PC-9 (cell line): ENCODE measurements around the gene TNFAIP6.

Experiments
- EZH2 ChIP-seq: fragments of 200-600 bp; sonication (generic); IDR thresholded peaks from 2 replicates; pipeline ENCODE4 v1.8.0; 2017; ENCODE audit warnings: antibody characterized with exemption, low read depth
- TF ChIP-seq, protein P1 (sequence below): fragments of 200-600 bp; sonication (generic); conservative IDR thresholded peaks from 2 replicates; pipeline ENCODE4 v1.6.1; 2017; ENCODE audit warnings: mixed run types, antibody characterized with exemption, mild to moderate bottlenecking, moderate library complexity

DNA sequence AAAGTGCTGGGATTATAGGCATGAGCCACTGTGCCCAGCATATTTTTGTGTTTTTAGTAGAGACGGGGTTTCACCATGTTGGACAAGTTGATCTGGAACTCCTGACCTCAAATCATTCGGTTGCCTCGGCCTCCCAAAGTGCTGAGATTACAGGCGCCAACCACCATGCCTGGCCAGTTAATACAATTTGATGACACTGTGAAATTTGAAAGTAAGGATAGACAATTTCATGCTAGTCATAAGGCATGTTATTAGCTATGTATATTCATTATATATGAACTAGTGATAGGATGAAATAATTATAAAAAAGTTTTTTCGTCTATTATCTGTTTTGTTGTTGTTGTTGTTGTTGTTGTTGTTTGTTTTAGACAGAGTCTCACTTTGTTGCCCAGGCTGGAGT lies 43.8 kb downstream of the TNFAIP6 start:
- TF ChIP-seq, protein P1, sequence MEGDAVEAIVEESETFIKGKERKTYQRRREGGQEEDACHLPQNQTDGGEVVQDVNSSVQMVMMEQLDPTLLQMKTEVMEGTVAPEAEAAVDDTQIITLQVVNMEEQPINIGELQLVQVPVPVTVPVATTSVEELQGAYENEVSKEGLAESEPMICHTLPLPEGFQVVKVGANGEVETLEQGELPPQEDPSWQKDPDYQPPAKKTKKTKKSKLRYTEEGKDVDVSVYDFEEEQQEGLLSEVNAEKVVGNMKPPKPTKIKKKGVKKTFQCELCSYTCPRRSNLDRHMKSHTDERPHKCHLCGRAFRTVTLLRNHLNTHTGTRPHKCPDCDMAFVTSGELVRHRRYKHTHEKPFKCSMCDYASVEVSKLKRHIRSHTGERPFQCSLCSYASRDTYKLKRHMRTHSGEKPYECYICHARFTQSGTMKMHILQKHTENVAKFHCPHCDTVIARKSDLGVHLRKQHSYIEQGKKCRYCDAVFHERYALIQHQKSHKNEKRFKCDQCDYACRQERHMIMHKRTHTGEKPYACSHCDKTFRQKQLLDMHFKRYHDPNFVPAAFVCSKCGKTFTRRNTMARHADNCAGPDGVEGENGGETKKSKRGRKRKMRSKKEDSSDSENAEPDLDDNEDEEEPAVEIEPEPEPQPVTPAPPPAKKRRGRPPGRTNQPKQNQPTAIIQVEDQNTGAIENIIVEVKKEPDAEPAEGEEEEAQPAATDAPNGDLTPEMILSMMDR, result no peak
- no peak for TF ChIP-seq EZH2
